Glomerular visceral epithelial cell (primary cell): Measurements from ENCODE around the gene OCA2.
"Not testable (repeated sequence)": the region's sequence is repeated elsewhere in the genome, so short reads cannot be mapped to it uniquely, and the experiment has no call there.

Source experiments
- DNase-seq: peaks from one replicate; pipeline ENCODE4 v3.0.0-alpha.2; 2016; ENCODE audit errors: extremely low spot score

Gene OCA2

GRCh38 chr15:27770769-27771554 lies 328.2 kb downstream of the OCA2 start:
- no peak for DNase-seq

- DNase-seq, result no peak
These were observed 329.0 kb downstream of the OCA2 start for GRCh38 chr15:27770086-27770607.

GRCh38 chr15:27769652-27770051 lies 329.5 kb downstream of the OCA2 start:
- no peak for DNase-seq

GRCh38 chr15:27768732-27769475 lies 330.2 kb downstream of the OCA2 start:
- no peak for DNase-seq

- no peak for DNase-seq
These were observed 331.0 kb downstream of the OCA2 start for GRCh38 chr15:27767918-27768640.

- not testable (repeated sequence) for DNase-seq
These were observed 331.7 kb downstream of the OCA2 start for GRCh38 chr15:27767430-27767829.

- no peak for DNase-seq
These were observed 334.8 kb downstream of the OCA2 start for GRCh38 chr15:27764339-27764738.

GRCh38 chr15:27763514-27763913 lies 335.6 kb downstream of the OCA2 start:
- no peak for DNase-seq

GRCh38 chr15:27762471-27762870 lies 336.6 kb downstream of the OCA2 start:
- no peak for DNase-seq

GRCh38 chr15:27757052-27757451 lies 342.1 kb downstream of the OCA2 start:
- DNase-seq, result no peak

GRCh38 chr15:27752691-27753090 lies 346.4 kb downstream of the OCA2 start:
- no peak for DNase-seq

- DNase-seq, result no peak
These were observed 351.1 kb downstream of the OCA2 start for GRCh38 chr15:27747997-27748396.

GRCh38 chr15:27746401-27746955 lies 352.6 kb downstream of the OCA2 start:
- no peak for DNase-seq

GRCh38 chr15:27744641-27745040 lies 354.5 kb downstream of the OCA2 start:
- DNase-seq, result no peak

GRCh38 chr15:27743638-27744037 lies 355.5 kb downstream of the OCA2 start:
- DNase-seq, result no peak

- no peak for DNase-seq
These were observed 356.2 kb downstream of the OCA2 start for GRCh38 chr15:27742751-27743477.

GRCh38 chr15:27741226-27741860 lies 357.8 kb downstream of the OCA2 start:
- no peak for DNase-seq

GRCh38 chr15:27734785-27735495 lies 364.2 kb downstream of the OCA2 start:
- no peak for DNase-seq

GRCh38 chr15:27731776-27732175 lies 367.3 kb downstream of the OCA2 start:
- no peak for DNase-seq

- DNase-seq, result no peak
These were observed 368.2 kb downstream of the OCA2 start for GRCh38 chr15:27730868-27731267.
